Prostate gland (tissue), 2 donors: ENCODE results near the gene NET1. TPM values are rescaled to one million over a fixed set of nuclear protein-coding genes. Genes with fewer than 3 reads are reported as not detected.

ENCODE experiments used
- DNase-seq: peaks from one replicate; pipeline ENCODE4 v3.0.0-alpha.2; 2019; ENCODE audit warnings: low spot score
- H3K27ac ChIP-seq, 2 donors: fragments of 200-600 bp; sonication (generic); 2 replicates each; pipeline ENCODE4 v1.5.1; 2017 to 2019
- H3K27me3 ChIP-seq: fragments of 200-600 bp; sonication (generic); replicated peaks from 2 replicates; pipeline ENCODE4 v1.5.1; 2019; ENCODE audit not compliant: insufficient read depth
- H3K36me3 ChIP-seq, 2 donors: fragments of 200-600 bp; sonication (generic); 1 replicate in 1 of 2; 2 replicates in 1 of 2; pipeline versions ENCODE4 v1.5.1 to v1.8.1; 2017 to 2019
- H3K4me1 ChIP-seq: fragments of 200-600 bp; sonication (generic); replicated peaks from 2 replicates; pipeline ENCODE4 v1.5.1; 2019
- H3K4me3 ChIP-seq, 2 donors: fragments of 200-600 bp; sonication (generic); 2 replicates each; pipeline ENCODE4 v1.5.1; 2017 to 2019
- H3K9me3 ChIP-seq: fragments of 200-600 bp; sonication (generic); 2 replicates; pipeline ENCODE4 v1.5.1; 2017
- POLR2A ChIP-seq: fragments of 450-650 bp; IDR thresholded peaks from one replicate; pipeline ENCODE4 v1.6.1; 2016; ENCODE audit warnings: antibody characterized with exemption, mild to moderate bottlenecking
- POLR2AphosphoS5 ChIP-seq: sonication (generic); formaldehyde crosslinking; IDR thresholded peaks from one replicate; pipeline ENCODE4 v1.6.1; 2017; ENCODE audit warnings: antibody characterized with exemption
- WGBS: methylation state at CpG from one replicate; pipeline ENCODE4 v1.1.5; 2018; 5-methylcytosine and 5-hydroxymethylcytosine counted together
- intact Hi-C: fragments of 100-400 bp; cut with DNase I; formaldehyde crosslinking; loops from one replicate; pipeline ENCODE4 v1.14.2; 2022
- total RNA-seq, 2 donors: library from RNA; depleted of rRNA; stranded (reverse); fragments of >200 nt; gene quantifications; one replicate each; pipeline ENCODE4 v1.1.0, GENCODE V29; 2016
- TF ChIP-seq, protein P1 (sequence below), 4 experiments: fragments of 200-600 bp in 2 of 4; fragments of 450-650 bp in 2 of 4; sonication (generic) in 2 of 4; IDR thresholded peaks; 1 replicate in 3 of 4; 2 replicates in 1 of 4; pipeline ENCODE4 v1.5.1; 2016 to 2019; ENCODE audit warnings: antibody characterized with exemption in 4 of 4, mild to moderate bottlenecking in 2 of 4, moderate library complexity in 2 of 4

Gene NET1
- total RNA-seq, 2 donors from 2014 or later, result 55.6 to 77.6 TPM

DNA sequence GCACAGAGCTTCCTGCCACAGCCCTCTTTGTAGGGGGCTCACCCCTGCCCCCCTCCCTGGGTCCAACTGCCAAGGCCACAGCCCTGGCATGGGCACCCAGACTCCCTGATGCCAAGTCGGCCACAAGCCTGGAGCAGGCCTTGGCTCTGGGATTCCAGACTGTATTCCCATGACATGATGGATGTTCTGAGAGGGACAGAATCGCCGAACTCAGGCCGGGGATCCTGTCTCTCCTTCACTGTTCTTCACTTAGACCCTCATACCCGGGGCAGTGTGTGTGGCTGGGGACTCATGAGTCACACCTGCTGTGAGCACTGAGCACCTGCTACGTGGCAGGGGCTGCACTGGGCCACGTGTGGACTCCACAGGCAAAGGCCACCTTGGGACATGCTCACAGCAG is 79.1 kb downstream of the NET1 start:
- intact Hi-C loops, result no loop called here
- Histone ChIP-seq H3K27me3 (no peaks in the 10 kb centered on the region), H3K36me3 (no peaks in the 10 kb centered on the region), H3K27ac (no peak overlapping the region), H3K9me3 (no peaks in the 10 kb centered on the region), H3K4me1 (no peaks in the 10 kb centered on the region), H3K4me3 (no peak overlapping the region)
- WGBS, result 94% methylated on average over 5 of the region's 7 CpGs
- DNase-seq, result no peak
- TF ChIP-seq, protein P1, sequence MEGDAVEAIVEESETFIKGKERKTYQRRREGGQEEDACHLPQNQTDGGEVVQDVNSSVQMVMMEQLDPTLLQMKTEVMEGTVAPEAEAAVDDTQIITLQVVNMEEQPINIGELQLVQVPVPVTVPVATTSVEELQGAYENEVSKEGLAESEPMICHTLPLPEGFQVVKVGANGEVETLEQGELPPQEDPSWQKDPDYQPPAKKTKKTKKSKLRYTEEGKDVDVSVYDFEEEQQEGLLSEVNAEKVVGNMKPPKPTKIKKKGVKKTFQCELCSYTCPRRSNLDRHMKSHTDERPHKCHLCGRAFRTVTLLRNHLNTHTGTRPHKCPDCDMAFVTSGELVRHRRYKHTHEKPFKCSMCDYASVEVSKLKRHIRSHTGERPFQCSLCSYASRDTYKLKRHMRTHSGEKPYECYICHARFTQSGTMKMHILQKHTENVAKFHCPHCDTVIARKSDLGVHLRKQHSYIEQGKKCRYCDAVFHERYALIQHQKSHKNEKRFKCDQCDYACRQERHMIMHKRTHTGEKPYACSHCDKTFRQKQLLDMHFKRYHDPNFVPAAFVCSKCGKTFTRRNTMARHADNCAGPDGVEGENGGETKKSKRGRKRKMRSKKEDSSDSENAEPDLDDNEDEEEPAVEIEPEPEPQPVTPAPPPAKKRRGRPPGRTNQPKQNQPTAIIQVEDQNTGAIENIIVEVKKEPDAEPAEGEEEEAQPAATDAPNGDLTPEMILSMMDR (IDR thresholded peaks at IDR 0.05), result no peak
- TF ChIP-seq POLR2A, result no peak
- TF ChIP-seq POLR2AphosphoS5, result no peak

- no peaks in the 10 kb centered on the region for H3K9me3 ChIP-seq
- TF ChIP-seq POLR2AphosphoS5, result no peak
- TF ChIP-seq POLR2A, result no peak
- TF ChIP-seq, protein P1 (IDR thresholded peaks at IDR 0.05), result no peak
- intact Hi-C loops, result no loop called here
- H3K36me3 ChIP-seq, result no peaks in the 10 kb centered on the region
- no peak overlapping the region for H3K4me3 ChIP-seq
- whole genome bisulfite sequencing, result 94% methylated on average over 4 of the region's 4 CpGs
- DNase-seq, result no peak
- no peaks in the 10 kb centered on the region for H3K4me1 ChIP-seq
- H3K27me3 ChIP-seq, result no peaks in the 10 kb centered on the region
- no peak overlapping the region for H3K27ac ChIP-seq
Observed at GRCh38 chr10:5492322-5492855, 80.0 kb downstream of the NET1 start.

DNA sequence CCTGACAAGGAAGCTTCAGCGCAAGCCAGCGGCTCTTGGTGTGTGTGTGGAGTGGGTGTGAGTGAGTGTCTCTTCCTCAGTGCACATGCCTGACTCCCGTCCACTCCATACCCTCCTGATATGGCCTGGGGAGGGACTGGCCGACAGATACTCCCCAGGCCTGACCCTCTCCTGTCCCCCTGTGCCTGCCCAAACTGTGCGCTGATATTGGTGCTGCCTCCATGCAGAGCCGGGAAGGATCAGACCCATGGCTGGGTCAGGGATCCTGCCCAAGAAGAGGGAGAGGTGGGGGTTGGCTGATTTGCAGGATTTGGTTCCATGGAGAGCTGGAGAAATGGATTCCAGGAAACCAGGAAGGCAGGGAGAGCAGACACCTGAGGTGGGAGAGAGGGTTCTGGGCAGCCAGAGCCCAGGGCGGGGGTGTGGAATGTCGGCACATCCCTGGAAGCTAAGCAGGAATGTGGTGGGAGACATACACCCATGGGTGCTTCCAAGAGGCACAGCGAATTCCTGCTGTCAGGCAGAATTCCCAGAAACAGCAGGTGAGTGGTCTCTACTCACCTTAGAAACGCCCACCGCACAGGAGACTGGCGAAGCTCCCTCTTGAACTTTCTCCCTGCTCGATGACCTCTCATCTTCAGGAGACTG is 80.7 kb downstream of the NET1 start:
- intact Hi-C loops, result no loop called here
- WGBS, result 92% methylated on average over 13 of the region's 13 CpGs
- no peak overlapping the region for H3K27ac ChIP-seq
- H3K9me3 ChIP-seq, result no peaks in the 10 kb centered on the region
- H3K27me3 ChIP-seq, result no peaks in the 10 kb centered on the region
- no peak for DNase-seq
- H3K4me3 ChIP-seq, result no peak overlapping the region
- no peaks in the 10 kb centered on the region for H3K4me1 ChIP-seq
- H3K36me3 ChIP-seq, result no peaks in the 10 kb centered on the region
- TF ChIP-seq, protein P1 (IDR thresholded peaks at IDR 0.05), result no peak
- TF ChIP-seq POLR2A, result no peak
- TF ChIP-seq POLR2AphosphoS5, result no peak

- Histone ChIP-seq H3K9me3 (no peaks in the 10 kb centered on the region), H3K27ac (no peak overlapping the region), H3K4me3 (no peak overlapping the region), H3K27me3 (no peaks in the 10 kb centered on the region), H3K4me1 (no peaks in the 10 kb centered on the region), H3K36me3 (no peaks in the 10 kb centered on the region)
- DNase-seq, result no peak
- WGBS, result 35% methylated on average over 3 of the region's 3 CpGs
- TF ChIP-seq POLR2AphosphoS5 (no peak), POLR2A (no peak)
- TF ChIP-seq, protein P1 (IDR thresholded peaks at IDR 0.05), result no peak
- intact Hi-C loops, result no loop called here
Observed at GRCh38 chr10:5493691-5494090, 81.3 kb downstream of the NET1 start.

DNA sequence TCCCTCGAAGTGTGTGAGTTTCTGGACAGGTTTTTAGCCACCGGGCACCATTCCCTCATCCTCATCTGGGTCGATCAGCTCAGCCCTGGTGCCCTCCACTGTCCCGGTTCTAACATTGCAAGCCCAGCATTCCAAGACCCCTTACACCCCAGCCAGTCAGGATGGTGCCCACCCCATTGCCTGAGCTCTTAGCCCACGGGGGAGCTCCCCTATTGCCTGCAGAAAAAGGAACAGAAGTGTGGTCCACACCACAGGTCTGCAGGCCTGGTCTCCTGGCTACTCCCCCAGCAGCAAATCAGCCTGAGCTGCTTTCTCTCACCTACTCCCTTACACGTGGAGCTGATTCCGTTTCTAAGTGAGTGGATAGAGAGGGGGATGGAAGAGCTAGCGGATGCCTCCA is 82.3 kb downstream of the NET1 start:
- Histone ChIP-seq H3K36me3 (no peaks in the 10 kb centered on the region), H3K4me3 (no peak overlapping the region), H3K9me3 (no peaks in the 10 kb centered on the region), H3K27me3 (no peaks in the 10 kb centered on the region), H3K27ac (no peak overlapping the region), H3K4me1 (no peaks in the 10 kb centered on the region)
- TF ChIP-seq, protein P1 (IDR thresholded peaks at IDR 0.05), result no peak
- TF ChIP-seq POLR2A (no peak), POLR2AphosphoS5 (no peak)
- intact Hi-C loops, result no loop called here
- DNase-seq, result no peak
- 94% methylated on average over 8 of the region's 8 CpGs for WGBS
